Measurements from ENCODE around the gene ADD2.
A peak's percentile ranks its signal among the peaks of the same experiment; 100 is the strongest.
"Not testable (repeated sequence)": the region's sequence is repeated elsewhere in the genome, so short reads cannot be mapped to it uniquely, and the experiment has no call there.

ADD2 gene

GRCh38 chr2:70750320-70750719, 17.7 kb downstream of the ADD2 start:
- no peak for DNase-seq

GRCh38 chr2:70748002-70748784, 19.8 kb downstream of the ADD2 start:
- DNase-seq = no peak

- DNase-seq = no peak
Observed at GRCh38 chr2:70747284-70747683, 20.7 kb downstream of the ADD2 start.

- no peak for DNase-seq
Observed at GRCh38 chr2:70746094-70746974, 21.7 kb downstream of the ADD2 start.

GRCh38 chr2:70745276-70745825, 22.6 kb downstream of the ADD2 start:
- no peak for DNase-seq

- no peak for DNase-seq
Observed at GRCh38 chr2:70744397-70744796, 23.6 kb downstream of the ADD2 start.

- DNase-seq = no peak
Observed at GRCh38 chr2:70743677-70744076, 24.3 kb downstream of the ADD2 start.

GRCh38 chr2:70743068-70743467, 24.9 kb downstream of the ADD2 start:
- DNase-seq = peak; percentile 14

- not testable (repeated sequence) for DNase-seq
Observed at GRCh38 chr2:70739492-70739891, 28.5 kb downstream of the ADD2 start.

- peak; percentile 5 for DNase-seq
Observed at GRCh38 chr2:70738159-70738558, 29.8 kb downstream of the ADD2 start.

- no peak for DNase-seq
Observed at GRCh38 chr2:70735071-70735470, 32.9 kb downstream of the ADD2 start.

- no peak for DNase-seq
Observed at GRCh38 chr2:70733646-70734180, 34.3 kb downstream of the ADD2 start.

- DNase-seq = no peak
Observed at GRCh38 chr2:70732766-70733645, 35.0 kb downstream of the ADD2 start.

GRCh38 chr2:70730730-70731129, 37.3 kb downstream of the ADD2 start:
- no peak for DNase-seq

- no peak for DNase-seq
Observed at GRCh38 chr2:70729647-70730046, 38.4 kb downstream of the ADD2 start.

GRCh38 chr2:70728128-70728527, 39.9 kb downstream of the ADD2 start:
- peak; percentile 36 for DNase-seq

GRCh38 chr2:70726947-70727725, 40.9 kb downstream of the ADD2 start:
- peak; percentile 87 for DNase-seq

GRCh38 chr2:70725505-70725904, 42.5 kb downstream of the ADD2 start:
- no peak for DNase-seq

GRCh38 chr2:70724366-70724765, 43.6 kb downstream of the ADD2 start:
- no peak for DNase-seq

- DNase-seq = no peak
Observed at GRCh38 chr2:70723286-70723885, 44.6 kb downstream of the ADD2 start.

- no peak for DNase-seq
Observed at GRCh38 chr2:70720124-70720523, 47.9 kb downstream of the ADD2 start.
